ENCODE data around the gene VPS11.

VPS11 gene

DNA sequence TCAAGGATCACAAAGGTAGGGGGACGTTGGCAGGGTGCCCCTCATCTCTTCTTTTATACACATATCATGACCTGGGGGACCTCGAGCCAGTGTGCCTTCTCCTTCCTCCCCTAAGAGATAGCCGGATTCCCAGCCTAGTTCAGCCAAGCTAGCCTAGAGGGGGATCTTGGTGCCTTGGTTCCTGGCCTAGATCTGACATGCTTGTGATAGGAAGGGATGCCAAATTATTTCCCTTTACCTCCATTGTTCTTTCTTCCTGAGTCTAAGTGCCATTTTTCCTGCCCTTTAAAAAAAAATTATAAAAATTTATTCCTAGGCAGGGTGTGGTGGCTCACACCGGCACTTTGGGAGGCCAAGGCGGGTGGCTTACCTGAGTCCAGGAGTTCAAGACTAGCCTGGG lies 46.7 kb downstream of the VPS11 start:
- POLR2A ChIA-PET, result no interaction called here
- no peak for DNase-seq (ENCODE audit: extremely low spot score)
- TF ChIP-seq NFRKB (IDR thresholded peaks at IDR 0.05), result no peak
- TF ChIP-seq FOXM1 (IDR thresholded peaks at IDR 0.05; ENCODE audit: borderline replicate concordance), result no peak
- no peak for TF ChIP-seq FOXK2 (IDR thresholded peaks at IDR 0.05)
- no peak for TF ChIP-seq FOXA1 (IDR thresholded peaks at IDR 0.05)
- TF ChIP-seq ELF4 (IDR thresholded peaks at IDR 0.05), result no peak
- TF ChIP-seq ZNF384 (IDR thresholded peaks at IDR 0.05), result no peak
- TF ChIP-seq SUZ12 (IDR thresholded peaks at IDR 0.05), result no peak
- TF ChIP-seq HDGF (IDR thresholded peaks at IDR 0.05; ENCODE audit: borderline replicate concordance), result no peak
- TF ChIP-seq TARDBP (IDR thresholded peaks at IDR 0.05), result no peak
- CTCF ChIA-PET, result no interaction called here

DNA sequence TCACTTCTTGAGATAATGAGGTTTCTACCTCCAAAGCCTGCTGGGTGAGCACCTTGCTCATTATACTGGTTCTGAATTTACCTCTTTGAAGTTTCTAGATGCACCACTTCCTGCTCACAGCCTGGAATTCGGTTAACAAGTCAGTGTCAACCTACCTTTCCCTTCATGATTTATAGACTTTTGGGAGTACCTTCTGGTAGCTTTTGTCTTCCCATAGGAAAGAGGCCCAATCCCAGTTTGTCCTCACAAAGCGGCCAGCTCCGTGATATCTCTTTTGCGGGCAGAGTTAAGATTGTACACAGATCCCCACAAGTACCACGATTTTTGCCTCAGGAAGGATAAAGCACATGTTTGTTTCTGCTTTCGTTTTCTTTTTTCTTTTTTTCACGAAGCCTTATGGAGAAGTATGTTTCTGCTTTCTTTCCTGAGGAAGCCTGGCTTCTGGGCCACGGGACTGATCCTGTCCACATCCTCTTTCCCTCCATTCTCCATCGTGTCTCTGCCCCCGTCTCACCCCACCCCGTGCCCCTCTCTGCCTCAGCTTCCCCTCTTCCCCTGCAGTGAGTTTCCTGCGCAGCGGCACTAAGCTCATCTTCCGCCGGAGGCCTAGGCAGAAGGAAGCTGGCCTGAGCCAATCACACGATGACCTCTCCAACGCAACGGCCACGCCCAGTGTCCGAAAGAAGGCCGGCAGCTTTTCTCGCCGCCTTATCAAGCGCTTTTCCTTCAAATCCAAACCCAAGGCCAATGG lies 48.0 kb downstream of the VPS11 start:
- CTCF ChIA-PET, result no interaction called here

DNA sequence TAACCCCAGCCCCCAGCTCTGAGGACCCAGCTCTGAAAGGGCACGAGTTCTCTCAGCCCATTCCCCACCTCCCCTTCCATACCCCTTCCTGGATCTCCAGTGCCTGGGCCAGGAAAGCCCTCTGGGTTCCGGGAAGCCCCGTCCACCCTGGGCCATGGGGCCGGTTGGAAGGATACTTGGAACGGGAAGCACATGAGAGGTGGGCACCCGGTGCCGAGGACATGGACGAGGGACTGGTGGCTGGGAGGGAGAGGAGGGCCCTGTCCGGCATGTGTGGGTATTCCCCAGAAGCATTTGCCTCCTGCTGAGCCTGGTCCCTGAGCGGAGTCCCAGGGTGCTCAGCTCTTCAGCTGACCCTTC lies 48.6 kb downstream of the VPS11 start:
- DNase-seq (ENCODE audit: extremely low spot score), result no peak
- ChIA-PET POLR2A (interaction anchor here (2.6 kb wide), 1 partner anchor 9 kb away, joined by 12 read pairs; the partner anchor contains the start of gene C2CD2L), CTCF (no interaction called here)
- TF ChIP-seq CTBP1 (IDR thresholded peaks at IDR 0.05; ENCODE audit: borderline replicate concordance) (no peak), HDGF (IDR thresholded peaks at IDR 0.05; ENCODE audit: borderline replicate concordance) (no peak), L3MBTL2 (conservative IDR thresholded peaks at IDR 0.05) (no peak), TARDBP (IDR thresholded peaks at IDR 0.05) (no peak), SUZ12 (IDR thresholded peaks at IDR 0.05) (no peak), FOXK2 (IDR thresholded peaks at IDR 0.05) (no peak), FOXA1 (IDR thresholded peaks at IDR 0.05) (no peak), SP1 (IDR thresholded peaks at IDR 0.05) (no peak), FOXM1 (IDR thresholded peaks at IDR 0.05; ENCODE audit: borderline replicate concordance) (no peak), NFRKB (IDR thresholded peaks at IDR 0.05) (no peak), LEF1 (IDR thresholded peaks at IDR 0.05; ENCODE audit: borderline replicate concordance) (no peak), ARNT (IDR thresholded peaks at IDR 0.05) (no peak), BHLHE40 (IDR thresholded peaks at IDR 0.05; ENCODE audit: borderline replicate concordance) (no peak), ZNF384 (IDR thresholded peaks at IDR 0.05) (no peak), ELF4 (IDR thresholded peaks at IDR 0.05) (no peak)
- TF ChIP-seq, protein P1, sequence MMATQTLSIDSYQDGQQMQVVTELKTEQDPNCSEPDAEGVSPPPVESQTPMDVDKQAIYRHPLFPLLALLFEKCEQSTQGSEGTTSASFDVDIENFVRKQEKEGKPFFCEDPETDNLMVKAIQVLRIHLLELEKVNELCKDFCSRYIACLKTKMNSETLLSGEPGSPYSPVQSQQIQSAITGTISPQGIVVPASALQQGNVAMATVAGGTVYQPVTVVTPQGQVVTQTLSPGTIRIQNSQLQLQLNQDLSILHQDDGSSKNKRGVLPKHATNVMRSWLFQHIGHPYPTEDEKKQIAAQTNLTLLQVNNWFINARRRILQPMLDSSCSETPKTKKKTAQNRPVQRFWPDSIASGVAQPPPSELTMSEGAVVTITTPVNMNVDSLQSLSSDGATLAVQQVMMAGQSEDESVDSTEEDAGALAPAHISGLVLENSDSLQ (IDR thresholded peaks at IDR 0.05), result no peak

More for the DNA sequence above, 48.0 kb downstream of the VPS11 start:
- no peak for TF ChIP-seq FOXK2 (IDR thresholded peaks at IDR 0.05)
- no peak for TF ChIP-seq BHLHE40 (IDR thresholded peaks at IDR 0.05; ENCODE audit: borderline replicate concordance)
- no peak for TF ChIP-seq FOXA1 (IDR thresholded peaks at IDR 0.05)
- no peak for TF ChIP-seq NFRKB (IDR thresholded peaks at IDR 0.05)
- no peak for TF ChIP-seq LEF1 (IDR thresholded peaks at IDR 0.05; ENCODE audit: borderline replicate concordance)
- no peak for TF ChIP-seq HDGF (IDR thresholded peaks at IDR 0.05; ENCODE audit: borderline replicate concordance)
- TF ChIP-seq FOXM1 (IDR thresholded peaks at IDR 0.05; ENCODE audit: borderline replicate concordance), result no peak
- TF ChIP-seq ARNT (IDR thresholded peaks at IDR 0.05), result no peak
- TF ChIP-seq CTBP1 (IDR thresholded peaks at IDR 0.05; ENCODE audit: borderline replicate concordance), result no peak
- no peak for TF ChIP-seq TARDBP (IDR thresholded peaks at IDR 0.05)
- no peak for TF ChIP-seq L3MBTL2 (conservative IDR thresholded peaks at IDR 0.05)
- no peak for TF ChIP-seq SUZ12 (IDR thresholded peaks at IDR 0.05)
- no peak for TF ChIP-seq ELF4 (IDR thresholded peaks at IDR 0.05)
- TF ChIP-seq, protein P1 (IDR thresholded peaks at IDR 0.05), result no peak
- no peak for TF ChIP-seq SP1 (IDR thresholded peaks at IDR 0.05)
- TF ChIP-seq ZNF384 (IDR thresholded peaks at IDR 0.05), result no peak
- no peak for DNase-seq (ENCODE audit: extremely low spot score)
- POLR2A ChIA-PET, result interaction anchor here (2.6 kb wide), 1 partner anchor 9 kb away, joined by 12 read pairs; the partner anchor contains the start of gene C2CD2L

GRCh38 chr11:119116601-119117000 lies 49.0 kb downstream of the VPS11 start:
- no peak for TF ChIP-seq SP1 (IDR thresholded peaks at IDR 0.05)
- TF ChIP-seq ZNF384 (IDR thresholded peaks at IDR 0.05), result no peak
- no peak for TF ChIP-seq CTBP1 (IDR thresholded peaks at IDR 0.05; ENCODE audit: borderline replicate concordance)
- TF ChIP-seq FOXA1 (IDR thresholded peaks at IDR 0.05), result no peak
- TF ChIP-seq HDGF (IDR thresholded peaks at IDR 0.05; ENCODE audit: borderline replicate concordance), result no peak
- no peak for TF ChIP-seq ELF4 (IDR thresholded peaks at IDR 0.05)
- TF ChIP-seq FOXM1 (IDR thresholded peaks at IDR 0.05; ENCODE audit: borderline replicate concordance), result no peak
- no peak for TF ChIP-seq FOXK2 (IDR thresholded peaks at IDR 0.05)
- TF ChIP-seq BHLHE40 (IDR thresholded peaks at IDR 0.05; ENCODE audit: borderline replicate concordance), result no peak
- TF ChIP-seq L3MBTL2 (conservative IDR thresholded peaks at IDR 0.05), result no peak
- CTCF ChIA-PET, result no interaction called here
- DNase-seq (ENCODE audit: extremely low spot score), result no peak
- POLR2A ChIA-PET, result interaction anchor here (2.6 kb wide), 1 partner anchor 10 kb away, joined by 12 read pairs; the partner anchor contains the start of gene C2CD2L

DNA sequence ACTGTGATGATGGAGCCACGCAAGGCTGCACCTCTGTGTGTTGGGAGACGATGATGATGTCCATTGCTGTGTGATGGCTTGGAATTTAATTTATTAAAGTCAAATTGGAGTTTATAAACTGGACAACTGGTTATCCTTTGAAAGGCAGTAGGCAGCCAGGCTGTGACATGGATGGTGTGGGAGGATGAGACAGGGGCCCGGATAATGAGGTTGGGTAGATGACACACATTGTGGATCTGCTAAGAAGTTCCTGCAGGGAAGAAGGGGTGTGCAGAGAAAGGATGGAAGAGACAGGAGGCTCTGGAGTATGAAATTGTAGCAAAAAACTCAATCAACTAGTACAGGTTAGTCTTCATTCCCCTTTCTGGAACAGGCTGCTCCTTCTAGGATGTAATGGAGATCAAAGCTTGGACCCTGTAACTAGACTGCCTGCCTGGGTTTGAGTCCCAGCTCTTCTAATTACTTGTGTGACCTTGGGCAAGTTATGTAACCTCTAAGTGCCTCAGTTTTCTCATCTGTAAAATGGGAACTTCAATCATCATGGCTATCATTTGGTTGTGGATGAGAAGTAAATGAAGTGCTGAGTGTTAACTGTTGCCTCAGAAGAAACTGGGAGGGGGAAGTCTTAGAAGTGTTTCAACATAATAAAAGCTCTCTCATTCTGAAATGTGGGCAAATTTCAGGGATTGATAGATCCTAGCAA lies 49.5 kb downstream of the VPS11 start:
- ChIA-PET POLR2A (interaction anchor here (2.6 kb wide), 1 partner anchor 10 kb away, joined by 12 read pairs; the partner anchor contains the start of gene C2CD2L), CTCF (no interaction called here)
- no peak for TF ChIP-seq ARNT (IDR thresholded peaks at IDR 0.05)
- DNase-seq (ENCODE audit: extremely low spot score), result no peak

DNA sequence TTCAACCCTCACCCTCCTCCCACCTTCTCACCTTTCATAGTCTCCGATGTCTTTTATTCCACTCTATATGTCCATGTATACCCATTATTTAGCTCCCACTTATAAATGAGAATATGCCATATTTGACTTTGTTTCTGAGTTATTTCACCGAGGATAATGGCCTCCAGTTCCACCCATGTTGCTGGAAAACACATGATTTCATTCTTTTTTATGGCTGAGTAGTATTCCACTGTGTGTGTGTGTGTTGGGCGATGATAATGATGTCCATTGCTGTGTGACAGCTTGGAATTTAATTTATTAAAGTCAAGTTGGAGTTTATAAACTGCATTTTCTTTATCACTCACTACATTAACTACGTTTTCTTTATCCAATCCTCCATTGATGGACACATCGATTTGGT lies 50.6 kb downstream of the VPS11 start:
- TF ChIP-seq, protein P1 (IDR thresholded peaks at IDR 0.05), result no peak
- TF ChIP-seq CTBP1 (IDR thresholded peaks at IDR 0.05; ENCODE audit: borderline replicate concordance) (no peak), SUZ12 (IDR thresholded peaks at IDR 0.05) (no peak), ARNT (IDR thresholded peaks at IDR 0.05) (no peak), NFRKB (IDR thresholded peaks at IDR 0.05) (no peak), L3MBTL2 (conservative IDR thresholded peaks at IDR 0.05) (no peak), FOXM1 (IDR thresholded peaks at IDR 0.05; ENCODE audit: borderline replicate concordance) (no peak), HDGF (IDR thresholded peaks at IDR 0.05; ENCODE audit: borderline replicate concordance) (no peak)
- DNase-seq (ENCODE audit: extremely low spot score), result no peak
- ChIA-PET POLR2A (interaction anchor here (1.1 kb wide), 1 partner anchor 11 kb away, joined by 4 read pairs; the partner anchor contains the start of gene C2CD2L), CTCF (no interaction called here)

All from HEK293T (cell line).